Neural progenitor cell (in vitro differentiated cells): ENCODE measurements around the gene SLC36A1. TPM values are rescaled to one million over a fixed set of nuclear protein-coding genes. Genes with fewer than 3 reads are reported as not detected.

ENCODE experiments used
- DNase-seq: peaks from one replicate; pipeline ENCODE4 v3.0.0-alpha.2; 2016; ENCODE audit warnings: low spot score
- H2AFZ ChIP-seq: fragments of 200-600 bp; sonication (generic); replicated peaks from 2 replicates; pipeline ENCODE4 v1.6.1; 2016; ENCODE audit warnings: antibody characterized with exemption
- H3F3A ChIP-seq: fragments of 200-600 bp; sonication (generic); 2 replicates; pipeline ENCODE4 v1.6.1; 2016; ENCODE audit warnings: antibody characterized with exemption, low read depth
- H3K27ac ChIP-seq: fragments of 200-600 bp; sonication (generic); 2 replicates; pipeline ENCODE4 v1.5.1; 2016; ENCODE audit warnings: mild to moderate bottlenecking
- H3K27me3 ChIP-seq: fragments of 200-600 bp; sonication (generic); 2 replicates; pipeline ENCODE4 v1.6.1; 2016; ENCODE audit warnings: mild to moderate bottlenecking, moderate library complexity
- H3K36me3 ChIP-seq: fragments of 200-600 bp; sonication (generic); 2 replicates; pipeline ENCODE4 v1.5.1; 2016
- H3K4me1 ChIP-seq: fragments of 200-600 bp; sonication (generic); 2 replicates; pipeline ENCODE4 v1.6.1; 2016; ENCODE audit warnings: mixed run types
- H3K4me2 ChIP-seq: fragments of 200-600 bp; sonication (generic); 2 replicates; pipeline ENCODE4 v1.6.1; 2016
- H3K4me3 ChIP-seq: fragments of 200-600 bp; sonication (generic); 2 replicates; pipeline ENCODE4 v1.5.1; 2016
- H3K79me2 ChIP-seq: fragments of 200-600 bp; sonication (generic); 2 replicates; pipeline ENCODE4 v1.6.1; 2016; ENCODE audit warnings: low read depth
- H3K9ac ChIP-seq: fragments of 200-600 bp; sonication (generic); 2 replicates; pipeline ENCODE4 v1.6.1; 2016
- H3K9me3 ChIP-seq: fragments of 200-600 bp; sonication (generic); 2 replicates; pipeline ENCODE4 v1.5.1; 2016; ENCODE audit warnings: low read depth
- H4K20me1 ChIP-seq: fragments of 200-600 bp; sonication (generic); 2 replicates; pipeline ENCODE4 v1.6.1; 2016; ENCODE audit warnings: low read depth
- H3K27ac Mint-ChIP-seq: 3 replicates; pipeline ENCODE4 v1.8.0; 2021; ENCODE audit warnings: mixed read lengths
- H3K27me3 Mint-ChIP-seq: 2 replicates; pipeline ENCODE4 v1.8.0; 2022; ENCODE audit warnings: low read depth, mild to moderate bottlenecking, inconsistent platforms, moderate library complexity, mixed read lengths; ENCODE audit not compliant: insufficient read depth
- H3K36me3 Mint-ChIP-seq: 3 replicates; pipeline ENCODE4 v1.8.0; 2021; ENCODE audit warnings: mixed read lengths
- H3K4me1 Mint-ChIP-seq: 3 replicates; pipeline ENCODE4 v1.8.0; 2021; ENCODE audit warnings: mixed read lengths
- H3K4me3 Mint-ChIP-seq: 3 replicates; pipeline ENCODE4 v1.8.0; 2021; ENCODE audit warnings: mild to moderate bottlenecking, moderate library complexity, mixed read lengths
- H3K9me3 Mint-ChIP-seq: 3 replicates; pipeline ENCODE4 v1.8.0; 2020; ENCODE audit warnings: mixed read lengths
- CTCF ChIP-seq: fragments of 200-600 bp; sonication (generic); IDR thresholded peaks from 2 replicates; pipeline ENCODE4 v1.5.1; 2017; ENCODE audit warnings: antibody characterized with exemption, mild to moderate bottlenecking
- EZH2 ChIP-seq: fragments of 200-600 bp; sonication (generic); IDR thresholded peaks from 2 replicates; pipeline ENCODE4 v1.6.1; 2017; ENCODE audit warnings: antibody characterized with exemption, mild to moderate bottlenecking, moderate library complexity
- EZH2phosphoT487 ChIP-seq: fragments of 200-600 bp; sonication (generic); IDR thresholded peaks from 2 replicates; pipeline ENCODE4 v1.6.1; 2017; ENCODE audit warnings: antibody characterized with exemption
- microRNA-seq: library from miRNA; unstranded; fragments of <30 nt; microRNA quantifications from one replicate; pipeline ENCODE4, GENCODE V29; 2016
- small RNA-seq: library from RNA; depleted of rRNA; stranded (forward); fragments of <200 nt; gene quantifications from one replicate; pipeline ENCODE3, GENCODE V24; 2015
- total RNA-seq: library from RNA; depleted of rRNA; stranded (reverse); fragments of >200 nt; gene quantifications from 2 replicates; pipeline ENCODE4 v1.2.3, GENCODE V29; 2015; ENCODE audit warnings: low replicate concordance

The SLC36A1 gene
- total RNA-seq, 1 donor from 2014 or later: 7.8 TPM

- no peaks in the 10 kb centered on the region for H4K20me1 ChIP-seq
- H3K4me3 ChIP-seq: no peak overlapping the region
- no peak for DNase-seq
- peaks cover 2% of the 10 kb centered on the region for H3K4me1 Mint-ChIP-seq
- no peak overlapping the region for H3K27ac ChIP-seq
- no peak overlapping the region for H3K27ac Mint-ChIP-seq
- H3K36me3 Mint-ChIP-seq: no peaks in the 10 kb centered on the region
- H3K4me1 ChIP-seq: no peaks in the 10 kb centered on the region
- no peak overlapping the region for H3K4me2 ChIP-seq
- H3K4me3 Mint-ChIP-seq: no peak overlapping the region
- H2AFZ ChIP-seq: no peak overlapping the region
- no peaks in the 10 kb centered on the region for H3K27me3 ChIP-seq
- H3K9ac ChIP-seq: no peak overlapping the region
- H3K27me3 Mint-ChIP-seq: no peaks in the 10 kb centered on the region
- H3K36me3 ChIP-seq: no peaks in the 10 kb centered on the region
- no peak for TF ChIP-seq CTCF
- no peak for TF ChIP-seq EZH2phosphoT487
- TF ChIP-seq EZH2: no peak
- no peaks in the 10 kb centered on the region for H3F3A ChIP-seq
- H3K79me2 ChIP-seq: no peaks in the 10 kb centered on the region
- H3K9me3 Mint-ChIP-seq: no peaks in the 10 kb centered on the region
- no peaks in the 10 kb centered on the region for H3K9me3 ChIP-seq
Observed at GRCh38 chr5:151534350-151534749, 86.9 kb downstream of the SLC36A1 start.

GRCh38 chr5:151537044-151537443, 89.6 kb downstream of the SLC36A1 start:
- Mint-ChIP-seq H3K36me3 (no peaks in the 10 kb centered on the region), H3K27me3 (no peaks in the 10 kb centered on the region)

GRCh38 chr5:151541571-151541970, 94.2 kb downstream of the SLC36A1 start:
- Mint-ChIP-seq H3K4me1 (no peaks in the 10 kb centered on the region), H3K36me3 (no peaks in the 10 kb centered on the region), H3K27me3 (no peaks in the 10 kb centered on the region), H3K4me3 (no peak overlapping the region), H3K27ac (no peak overlapping the region), H3K9me3 (no peaks in the 10 kb centered on the region)
- peaks cover 3% of the 10 kb centered on the region for H3K4me1 ChIP-seq
- no peaks in the 10 kb centered on the region for H3K27me3 ChIP-seq
- no peak for TF ChIP-seq EZH2
- TF ChIP-seq EZH2phosphoT487: no peak
- no peak for TF ChIP-seq CTCF
- H3K4me3 ChIP-seq: no peak overlapping the region
- no peak overlapping the region for H2AFZ ChIP-seq
- no peaks in the 10 kb centered on the region for H4K20me1 ChIP-seq
- H3K79me2 ChIP-seq: no peaks in the 10 kb centered on the region
- H3K9me3 ChIP-seq: no peaks in the 10 kb centered on the region
- H3K4me2 ChIP-seq: no peak overlapping the region
- H3K9ac ChIP-seq: no peak overlapping the region
- H3K27ac ChIP-seq: no peak overlapping the region
- H3K36me3 ChIP-seq: no peaks in the 10 kb centered on the region
- H3F3A ChIP-seq: no peaks in the 10 kb centered on the region
- no peak for DNase-seq

More at GRCh38 chr5:151537044-151537443, 89.6 kb downstream of the SLC36A1 start:
- Histone ChIP-seq H3K9me3 (no peaks in the 10 kb centered on the region), H3K36me3 (no peaks in the 10 kb centered on the region), H4K20me1 (no peaks in the 10 kb centered on the region), H2AFZ (no peak overlapping the region), H3K9ac (no peak overlapping the region), H3K27me3 (no peaks in the 10 kb centered on the region), H3K79me2 (no peaks in the 10 kb centered on the region), H3K4me2 (no peak overlapping the region), H3K4me3 (no peak overlapping the region), H3K27ac (no peak overlapping the region), H3K4me1 (no peaks in the 10 kb centered on the region), H3F3A (no peaks in the 10 kb centered on the region)
- Mint-ChIP-seq H3K4me1 (no peaks in the 10 kb centered on the region), H3K9me3 (no peaks in the 10 kb centered on the region), H3K4me3 (no peak overlapping the region), H3K27ac (no peak overlapping the region)
- TF ChIP-seq CTCF (no peak), EZH2phosphoT487 (no peak), EZH2 (no peak)
- no peak for DNase-seq

Small RNA genes within 50 kb of the gene (microRNA-seq; reads per million reads assigned to microRNA genes)
- not detected for gene MIR6499

Small RNA genes within 50 kb of the gene (small RNA-seq; reads per million reads assigned to genes)
- gene MIR6499 (not detected), gene RNA5SP197 (not detected)

Other genes with a start within 250 kb of the SLC36A1 start
- gene CCDC69, start 223.5 kb upstream of the SLC36A1 start, total RNA-seq: 0.03 and 0.07 TPM in 2 replicates
- 19.4 TPM in 2 replicates for gene GM2A, start 194.4 kb upstream of the SLC36A1 start, total RNA-seq
- gene SLC36A3, start 143.8 kb upstream of the SLC36A1 start, total RNA-seq: not detected in 2 replicates
- not detected in 2 replicates for gene SLC36A2, start 100.0 kb upstream of the SLC36A1 start, total RNA-seq
- 0.36 and 0.37 TPM in 2 replicates for gene FAT2, start 143.7 kb downstream of the SLC36A1 start, total RNA-seq
- gene SPARC, start 239.3 kb downstream of the SLC36A1 start, total RNA-seq: 122 and 158 TPM in 2 replicates